PC-3 (cell line): Measurements from ENCODE around the gene DUSP22. TPM values are rescaled to one million over a fixed set of nuclear protein-coding genes. Genes with fewer than 3 reads are reported as not detected.

Experiments used
- ATAC-seq: fragments of 200-7000 bp; cut with Tn5 transposase; 2 replicates; pipeline ENCODE4 v1.9.1; 2020; ENCODE audit warnings: mild to moderate bottlenecking, moderate library complexity
- BruUV-seq: library from RNA; stranded (reverse); fragments of 400-500 nt; replicated peaks from 2 replicates; lab custom pipeline; 2021; lab: Mats Ljungman, UMichigan
- CTCF ChIA-PET: fragments of 300-600 bp; sonication (Branson Sonifier 250); formaldehyde crosslinking; loops from one replicate; lab custom pipeline; 2022; ENCODE audit warnings: antibody characterized with exemption; lab: Charles Lee
- POLR2A ChIA-PET: fragments of 300-600 bp; sonication (Branson Sonifier 250); formaldehyde crosslinking; loops from one replicate; lab custom pipeline; 2022; ENCODE audit warnings: antibody characterized with exemption; ENCODE audit not compliant: unreplicated experiment; lab: Charles Lee
- DNase-seq: peaks from one replicate; pipeline ENCODE4 v3.0.0-alpha.2; 2015
- H2AFZ ChIP-seq: fragments of 300-600 bp; sonication (generic); 2 replicates; pipeline ENCODE4 v1.6.0; 2016; ENCODE audit warnings: antibody characterized with exemption, low read length
- H3F3A ChIP-seq: fragments of 300-600 bp; sonication (generic); one replicate; pipeline ENCODE4 v1.6.0; 2017; ENCODE audit warnings: antibody characterized with exemption, low read length, control low read depth, mild to moderate bottlenecking; ENCODE audit not compliant: unreplicated experiment
- H3K27ac ChIP-seq: fragments of 300-600 bp; sonication (generic); 2 replicates; pipeline ENCODE4 v1.5.1; 2016; ENCODE audit warnings: mild to moderate bottlenecking, low read length
- H3K27me3 ChIP-seq: fragments of 300-600 bp; sonication (generic); 2 replicates; pipeline ENCODE4 v1.6.1; 2016; ENCODE audit warnings: low read length, mixed read lengths
- H3K36me3 ChIP-seq: fragments of 300-600 bp; sonication (generic); 2 replicates; pipeline ENCODE4 v1.6.1; 2016; ENCODE audit warnings: low read depth, mixed run types, low read length, mixed read lengths
- H3K4me1 ChIP-seq: fragments of 300-600 bp; sonication (generic); 2 replicates; pipeline ENCODE4 v1.5.1; 2016; ENCODE audit warnings: low read length; ENCODE audit not compliant: insufficient read depth
- H3K4me2 ChIP-seq: fragments of 300-600 bp; sonication (generic); 2 replicates; pipeline ENCODE4 v1.6.0; 2016; ENCODE audit warnings: low read length
- H3K4me3 ChIP-seq: fragments of 300-600 bp; sonication (generic); 2 replicates; pipeline ENCODE4 v1.5.1; 2016; ENCODE audit warnings: mild to moderate bottlenecking, low read length, mixed read lengths
- H3K79me2 ChIP-seq: fragments of 300-600 bp; sonication (generic); 2 replicates; pipeline ENCODE4 v1.6.1; 2017; ENCODE audit warnings: low read length, mixed read lengths
- H3K9ac ChIP-seq: fragments of 300-600 bp; sonication (generic); 2 replicates; pipeline ENCODE4 v1.6.0; 2016; ENCODE audit warnings: mild to moderate bottlenecking, low read length
- H3K9me2 ChIP-seq: fragments of 300-600 bp; sonication (generic); replicated peaks from 2 replicates; pipeline ENCODE4 v1.6.1; 2016; ENCODE audit warnings: mixed run types, low read length, mixed read lengths
- H3K9me3 ChIP-seq: fragments of 300-600 bp; sonication (generic); 2 replicates; pipeline ENCODE4 v1.6.1; 2016; ENCODE audit warnings: low read length, mixed read lengths
- H4K20me1 ChIP-seq: fragments of 300-600 bp; sonication (generic); 2 replicates; pipeline ENCODE4 v1.6.1; 2016; ENCODE audit warnings: low read length, mixed read lengths
- CTCF ChIP-seq: fragments of 300-600 bp; sonication (generic); conservative IDR thresholded peaks from 2 replicates; pipeline ENCODE4 v1.5.1; 2017; ENCODE audit warnings: antibody characterized with exemption, low read depth, mild to moderate bottlenecking, low read length
- EZH2 ChIP-seq: fragments of 300-600 bp; sonication (generic); IDR thresholded peaks from one replicate; pipeline ENCODE4 v1.6.1; 2017; ENCODE audit warnings: antibody characterized with exemption, mild to moderate bottlenecking, low read length; ENCODE audit not compliant: unreplicated experiment
- EZH2phosphoT487 ChIP-seq: fragments of 300-600 bp; sonication (generic); IDR thresholded peaks from 2 replicates; pipeline ENCODE4 v1.6.1; 2018; ENCODE audit warnings: mild to moderate bottlenecking, antibody characterized with exemption, low read length, borderline replicate concordance
- intact Hi-C: fragments of 100-400 bp; cut with micrococcal nuclease; formaldehyde crosslinking; loops from 2 replicates; pipeline ENCODE4 v1.9.0; 2023
- total RNA-seq: library from RNA; depleted of rRNA; stranded (reverse); fragments of >200 nt; gene quantifications from 2 replicates; pipeline ENCODE4 v1.2.3, GENCODE V29; 2014

Gene DUSP22
- total RNA-seq, 1 experiment from 2014 or later, result 37.8 TPM

GRCh38 chr6:282177-282866 is 10.0 kb upstream of the DUSP22 start:
- H3K27ac ChIP-seq, result no peak overlapping the region
- H3K9me2 ChIP-seq, result no peaks in the 10 kb centered on the region
- H3K36me3 ChIP-seq, result no peaks in the 10 kb centered on the region
- no peaks in the 10 kb centered on the region for H3K4me1 ChIP-seq
- TF ChIP-seq EZH2phosphoT487 (no peak), EZH2 (no peak), CTCF (no peak)
- ChIA-PET CTCF (no interaction called here), POLR2A (no interaction called here)
- DNase-seq (no peak), ATAC-seq (no peak)
- intact Hi-C loops, result no loop called here
- no peaks in the 10 kb centered on the region for H4K20me1 ChIP-seq
- no peak overlapping the region for H3K4me3 ChIP-seq
- H3K9ac ChIP-seq, result no peak overlapping the region
- H3K4me2 ChIP-seq, result no peak overlapping the region
- H3K9me3 ChIP-seq, result no peaks in the 10 kb centered on the region; the same call in 1 of the 2 replicates
- H3F3A ChIP-seq, result no peaks in the 10 kb centered on the region
- H3K79me2 ChIP-seq, result no peaks in the 10 kb centered on the region
- BruUV-seq, result no TSS peak
- peaks cover 19% of the 10 kb centered on the region; the same call in 1 of the 2 replicates for H3K27me3 ChIP-seq
- no peak overlapping the region for H2AFZ ChIP-seq

DNA sequence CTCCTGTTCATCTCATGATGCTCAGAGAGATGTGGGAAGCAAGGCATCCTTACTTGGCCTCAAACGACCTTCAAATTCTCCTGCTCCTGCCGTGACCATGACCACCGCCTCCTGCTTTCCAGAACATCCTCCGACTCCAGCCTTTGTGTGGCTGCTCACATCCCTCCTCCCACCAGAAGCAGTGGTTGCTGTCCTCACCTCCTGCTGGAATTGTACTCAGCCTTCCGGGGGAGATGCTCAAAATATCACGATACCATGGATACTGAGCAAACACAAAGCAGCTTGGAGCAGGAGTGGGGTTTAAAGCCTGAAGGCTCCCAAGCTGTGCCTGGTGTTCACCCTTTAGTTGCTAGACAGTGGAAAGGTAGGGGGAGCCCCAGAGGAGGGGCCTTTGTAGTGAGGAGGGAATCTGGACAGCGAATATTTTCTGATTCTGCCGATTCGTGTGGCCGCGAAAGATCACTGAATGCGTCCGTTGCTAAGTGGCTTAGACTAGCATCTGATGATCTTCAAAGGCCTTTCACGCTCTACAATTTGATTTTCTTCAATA is 9.3 kb upstream of the DUSP22 start:
- POLR2A ChIA-PET, result no interaction called here
- Histone ChIP-seq H3K9me3 (no peaks in the 10 kb centered on the region; the same call in 1 of the 2 replicates), H3K27me3 (peaks cover 19% of the 10 kb centered on the region; the same call in 1 of the 2 replicates)

More for the DNA sequence above, 9.3 kb upstream of the DUSP22 start:
- Histone ChIP-seq H3K9me2 (no peaks in the 10 kb centered on the region), H3K79me2 (no peaks in the 10 kb centered on the region), H3K4me1 (no peaks in the 10 kb centered on the region), H3K9ac (no peak overlapping the region), H2AFZ (no peak overlapping the region), H3K36me3 (no peaks in the 10 kb centered on the region), H3K4me3 (no peak overlapping the region), H3K4me2 (no peak overlapping the region), H3K27ac (no peak overlapping the region), H3F3A (no peaks in the 10 kb centered on the region), H4K20me1 (no peaks in the 10 kb centered on the region)
- intact Hi-C loops, result no loop called here
- ATAC-seq, result no peak
- no TSS peak for BruUV-seq
- no peak for DNase-seq
- CTCF ChIA-PET, result no interaction called here
- no peak for TF ChIP-seq EZH2phosphoT487
- TF ChIP-seq CTCF, result no peak
- no peak for TF ChIP-seq EZH2
